Body of pancreas (tissue), 4 donors: ENCODE data around the gene RXRB. TPM values are rescaled to one million over a fixed set of nuclear protein-coding genes. Genes with fewer than 3 reads are reported as not detected.

Source experiments
- ATAC-seq: fragments of 150-250 bp; one replicate; pipeline ENCODE4 v1.9.1; 2016
- DNase-seq, 4 donors: peaks; one replicate each; pipeline ENCODE4 v3.0.0-alpha.2; 2019
- H3K27ac ChIP-seq, 4 donors: fragments of 200-600 bp; sonication (generic); 1 replicate in 3 of 4; 2 replicates in 1 of 4; pipeline versions ENCODE4 v1.5.1 to v1.6.1; 2016 to 2019; ENCODE audit warnings: mild to moderate bottlenecking in 1 of 4, mixed read lengths in 1 of 4, moderate library complexity in 1 of 4
- H3K27me3 ChIP-seq, 2 donors: fragments of 200-600 bp; sonication (generic); one replicate each; pipeline ENCODE4 v1.6.0; 2016; ENCODE audit warnings: mild to moderate bottlenecking in 1 of 2
- H3K36me3 ChIP-seq, 2 donors: fragments of 200-600 bp; sonication (generic); replicated peaks in 1 of 2; 2 replicates each; pipeline ENCODE4 v1.5.1; 2016; ENCODE audit warnings: low read depth in 2 of 2; ENCODE audit not compliant: insufficient read depth in 1 of 2
- H3K4me1 ChIP-seq: fragments of 200-600 bp; sonication (generic); one replicate; pipeline ENCODE4 v1.6.0; 2016
- H3K4me3 ChIP-seq, 2 donors: fragments of 200-600 bp; sonication (generic); 1 replicate in 1 of 2; 2 replicates in 1 of 2; pipeline ENCODE4 v1.5.1; 2016 to 2019
- H3K9me3 ChIP-seq, 3 donors: fragments of 200-600 bp; sonication (generic); 1 replicate in 2 of 3; 2 replicates in 1 of 3; pipeline ENCODE4 v1.5.1; 2016
- CTCF ChIP-seq, 7 experiments: fragments of 450-650 bp in 4 of 7; fragments of 200-600 bp in 3 of 7; sonication (generic) in 3 of 7; IDR thresholded peaks; one replicate each; pipeline ENCODE4 v1.5.1; 2016 to 2019; ENCODE audit warnings: antibody characterized with exemption in 7 of 7
- POLR2A ChIP-seq, 3 donors: fragments of 450-650 bp; IDR thresholded peaks; one replicate each; pipeline ENCODE4 v1.6.1; 2016; ENCODE audit warnings: antibody characterized with exemption in 3 of 3, mild to moderate bottlenecking in 2 of 3
- WGBS, 2 donors: methylation state at CpG; one replicate each; pipeline ENCODE4 v1.1.5; 2017; 5-methylcytosine and 5-hydroxymethylcytosine counted together
- intact Hi-C: fragments of 100-400 bp; cut with DNase I; formaldehyde crosslinking; loops from one replicate; pipeline ENCODE4 v1.15.1; 2023
- total RNA-seq, 2 donors: library from RNA; depleted of rRNA; stranded (reverse); fragments of >200 nt; gene quantifications; one replicate each; pipeline ENCODE4 v1.1.0, GENCODE V29; 2016

The RXRB gene
- total RNA-seq, 2 donors from 2014 or later = 17.1 to 21.0 TPM

GRCh38 chr6:33216117-33216649 is 15.7 kb upstream of the RXRB start:
- DNase-seq = no peak
- no peaks in the 10 kb centered on the region for H3K27me3 ChIP-seq
- ATAC-seq = no peak
- no peak overlapping the region for H3K27ac ChIP-seq
- no peaks in the 10 kb centered on the region for H3K9me3 ChIP-seq
- peaks cover 20% of the 10 kb centered on the region for H3K4me1 ChIP-seq
- intact Hi-C loops = no loop called here
- no peak overlapping the region for H3K4me3 ChIP-seq
- H3K36me3 ChIP-seq = no peaks in the 10 kb centered on the region
- 85 to 91% methylated on average over 2 to 4 of the region's 4 CpGs for WGBS, 2 donors
- TF ChIP-seq CTCF (IDR thresholded peaks at IDR 0.05) (no peak), POLR2A (IDR thresholded peaks at IDR 0.05) (no peak)

GRCh38 chr6:33215271-33216116 is 15.0 kb upstream of the RXRB start:
- intact Hi-C loops = no loop called here
- TF ChIP-seq POLR2A (IDR thresholded peaks at IDR 0.05) (no peak), CTCF (IDR thresholded peaks at IDR 0.05) (no peak)
- H3K27ac ChIP-seq = no peak overlapping the region
- no peak overlapping the region for H3K4me3 ChIP-seq
- 67 to 75% methylated on average over 6 to 9 of the region's 9 CpGs for WGBS, 2 donors
- no peaks in the 10 kb centered on the region for H3K27me3 ChIP-seq
- no peaks in the 10 kb centered on the region for H3K9me3 ChIP-seq
- ATAC-seq = no peak
- H3K4me1 ChIP-seq = peaks cover 20% of the 10 kb centered on the region
- no peaks in the 10 kb centered on the region for H3K36me3 ChIP-seq
- no peak for DNase-seq

- intact Hi-C loops = no loop called here
- ATAC-seq = no peak
- H3K9me3 ChIP-seq = no peaks in the 10 kb centered on the region
- H3K27ac ChIP-seq = no peak overlapping the region
- H3K27me3 ChIP-seq = no peaks in the 10 kb centered on the region
- no peak overlapping the region for H3K4me3 ChIP-seq
- no peak for DNase-seq
- WGBS, 2 donors = 34 to 38% methylated on average over 9 of the region's 9 CpGs
- H3K4me1 ChIP-seq = peaks cover 28% of the 10 kb centered on the region
- H3K36me3 ChIP-seq = no peaks in the 10 kb centered on the region
- no peak for TF ChIP-seq CTCF (IDR thresholded peaks at IDR 0.05)
- TF ChIP-seq POLR2A (IDR thresholded peaks at IDR 0.05) = no peak
These were observed 13.5 kb upstream of the RXRB start for GRCh38 chr6:33213989-33214335.

GRCh38 chr6:33213166-33213988 is 12.9 kb upstream of the RXRB start:
- DNase-seq (peak in 1 of 4 donors; percentile 30), ATAC-seq (peak; percentile 45)
- no peaks in the 10 kb centered on the region for H3K27me3 ChIP-seq
- no peak overlapping the region for H3K27ac ChIP-seq
- no peak overlapping the region for H3K4me3 ChIP-seq
- no peaks in the 10 kb centered on the region for H3K36me3 ChIP-seq
- no peaks in the 10 kb centered on the region for H3K9me3 ChIP-seq
- intact Hi-C loops = no loop called here
- peak in 2 of 3 donors; percentile 19 to 44 for TF ChIP-seq POLR2A (IDR thresholded peaks at IDR 0.05)
- no peak for TF ChIP-seq CTCF (IDR thresholded peaks at IDR 0.05)
- WGBS, 2 donors = 2% methylated on average over 34 to 43 of the region's 43 CpGs
- peaks cover 31% of the 10 kb centered on the region for H3K4me1 ChIP-seq
